Measurements from ENCODE around the gene GLIPR1. TPM values are rescaled to one million over a fixed set of nuclear protein-coding genes. Genes with fewer than 3 reads are reported as not detected.

GLIPR1 gene
- total and polyA plus RNA-seq, 7 donors, result 0.52 to 5.7 (median 4.4) TPM

DNA sequence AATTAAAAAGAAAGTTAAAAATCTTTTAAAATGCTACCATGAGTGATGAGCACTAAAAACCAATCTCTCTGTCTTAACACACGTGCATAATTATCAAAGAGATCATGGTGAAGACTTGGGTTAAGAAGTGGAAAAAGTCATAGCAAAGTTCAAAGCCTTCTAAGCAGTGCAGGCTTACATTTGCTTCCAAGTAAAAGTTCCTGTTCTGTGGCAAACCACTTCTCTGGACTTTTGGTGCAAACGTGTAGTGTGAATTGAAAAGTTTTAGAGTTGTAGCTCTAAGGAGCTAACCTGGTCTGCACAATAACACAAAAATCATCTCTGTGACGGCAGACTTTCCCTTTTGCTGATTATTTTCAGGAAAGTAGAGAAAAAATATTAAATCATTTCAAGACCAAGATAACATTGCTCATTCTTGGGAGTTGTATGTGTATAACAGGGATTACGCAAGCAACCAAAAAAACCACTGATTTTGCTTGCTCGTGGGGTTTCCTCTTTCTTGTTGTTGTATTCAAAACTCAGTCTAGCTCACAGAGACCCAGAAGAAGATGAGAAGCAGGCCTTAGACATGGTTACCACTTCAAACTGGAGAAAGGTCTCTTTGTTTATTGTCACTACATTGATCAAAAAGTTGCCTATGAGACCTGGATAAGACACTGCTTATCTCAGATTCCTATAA is 2.3 kb upstream of the GLIPR1 start:
- intact Hi-C loops (cut with DNase I), result no loop called here
- H3K4me3 ChIP-seq, result no peak overlapping the region
- 68 to 72% (median 68%) methylated on average over 5 of the region's 5 CpGs for WGBS, 3 donors
- TF ChIP-seq, protein P1, sequence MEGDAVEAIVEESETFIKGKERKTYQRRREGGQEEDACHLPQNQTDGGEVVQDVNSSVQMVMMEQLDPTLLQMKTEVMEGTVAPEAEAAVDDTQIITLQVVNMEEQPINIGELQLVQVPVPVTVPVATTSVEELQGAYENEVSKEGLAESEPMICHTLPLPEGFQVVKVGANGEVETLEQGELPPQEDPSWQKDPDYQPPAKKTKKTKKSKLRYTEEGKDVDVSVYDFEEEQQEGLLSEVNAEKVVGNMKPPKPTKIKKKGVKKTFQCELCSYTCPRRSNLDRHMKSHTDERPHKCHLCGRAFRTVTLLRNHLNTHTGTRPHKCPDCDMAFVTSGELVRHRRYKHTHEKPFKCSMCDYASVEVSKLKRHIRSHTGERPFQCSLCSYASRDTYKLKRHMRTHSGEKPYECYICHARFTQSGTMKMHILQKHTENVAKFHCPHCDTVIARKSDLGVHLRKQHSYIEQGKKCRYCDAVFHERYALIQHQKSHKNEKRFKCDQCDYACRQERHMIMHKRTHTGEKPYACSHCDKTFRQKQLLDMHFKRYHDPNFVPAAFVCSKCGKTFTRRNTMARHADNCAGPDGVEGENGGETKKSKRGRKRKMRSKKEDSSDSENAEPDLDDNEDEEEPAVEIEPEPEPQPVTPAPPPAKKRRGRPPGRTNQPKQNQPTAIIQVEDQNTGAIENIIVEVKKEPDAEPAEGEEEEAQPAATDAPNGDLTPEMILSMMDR (IDR thresholded peaks at IDR 0.05), result no peak
- no peaks in the 10 kb centered on the region for H3K36me3 ChIP-seq (ENCODE audit: insufficient read depth in 1 of 2, low read depth in 1 of 2)
- no peak for DNase-seq
- peaks cover 6% of the 10 kb centered on the region for H3K4me1 ChIP-seq
- H3K27me3 ChIP-seq (ENCODE audit: insufficient read depth in 3 of 3, low read length in 2 of 3), result no peaks in the 10 kb centered on the region
- no peak overlapping the region for H3K27ac ChIP-seq
- no peaks in the 10 kb centered on the region for H3K9me3 ChIP-seq
- ATAC-seq, result no peak

DNA sequence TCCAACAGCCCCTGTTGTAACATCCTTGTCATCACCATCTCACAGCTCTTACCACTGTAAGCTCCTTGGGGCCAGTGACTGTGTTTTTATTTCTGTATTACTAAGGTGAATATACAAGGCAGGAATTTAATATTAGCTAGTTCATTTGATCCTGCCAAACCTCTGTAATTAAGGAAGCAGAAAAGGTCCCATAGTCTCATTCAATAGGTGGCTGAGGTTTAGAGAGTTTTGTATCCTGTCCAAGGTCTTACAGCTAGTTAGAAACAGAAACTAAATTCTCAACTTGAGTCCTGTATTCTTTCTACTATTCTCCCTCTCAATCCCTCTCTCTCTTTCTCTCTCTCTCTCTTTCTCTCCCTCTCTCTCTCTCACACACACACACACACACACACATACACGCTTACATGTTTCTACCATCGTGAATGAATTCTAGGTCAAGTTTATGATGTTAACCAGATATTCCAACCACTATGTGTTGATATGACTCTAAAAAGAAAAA is 543 bp upstream of the GLIPR1 start:
- Histone ChIP-seq H3K27ac (peak overlapping the region; percentile 64), H3K4me3 (peak overlapping the region; percentile 62), H3K9me3 (no peaks in the 10 kb centered on the region), H3K4me1 (peaks cover 9% of the 10 kb centered on the region), H3K27me3 (ENCODE audit: insufficient read depth in 3 of 3, low read length in 2 of 3) (no peaks in the 10 kb centered on the region), H3K36me3 (ENCODE audit: insufficient read depth in 1 of 2, low read depth in 1 of 2) (no peaks in the 10 kb centered on the region)
- peak; percentile 44 to 62 (median 54) for ATAC-seq
- WGBS, 3 donors, result 28 to 59% (median 30%) methylated on average over 2 of the region's 2 CpGs
- no peak for DNase-seq
- TF ChIP-seq, protein P1 (IDR thresholded peaks at IDR 0.05), result no peak
- intact Hi-C loops (cut with DNase I), result no loop called here

DNA sequence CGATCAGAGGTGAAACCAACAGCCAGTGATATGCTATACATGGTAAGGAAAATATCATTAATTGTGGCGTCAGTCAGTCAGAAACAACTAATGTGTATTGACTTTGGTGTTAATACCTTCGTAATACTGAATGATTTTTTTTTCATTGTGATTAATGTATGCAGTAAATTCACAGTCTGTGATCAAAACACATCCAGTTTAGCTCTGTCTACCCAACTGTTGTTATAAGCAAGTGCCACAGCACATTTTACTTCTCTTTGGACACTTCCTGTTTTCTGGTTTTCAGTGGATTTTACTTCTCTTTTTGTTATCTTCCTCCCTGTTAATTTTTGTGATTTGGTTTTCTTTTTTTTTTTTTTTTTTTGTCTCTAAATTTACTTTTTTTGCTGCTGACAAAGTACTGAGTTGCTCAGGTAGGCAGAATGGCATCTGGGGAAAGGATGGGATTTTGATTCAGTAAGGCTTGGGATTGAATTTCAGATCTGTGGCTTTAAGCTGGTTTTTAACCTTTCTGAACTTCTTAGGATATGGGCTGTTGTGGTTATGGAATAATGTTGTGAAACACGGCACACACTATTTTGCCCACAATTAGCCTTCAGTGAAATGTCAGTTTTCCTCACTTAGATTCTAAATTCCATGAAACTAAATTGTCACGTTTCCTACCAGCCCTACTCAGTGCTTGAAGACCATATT is 604 bp downstream of the GLIPR1 start:
- Histone ChIP-seq H3K4me1 (peaks cover 9% of the 10 kb centered on the region), H3K9me3 (no peaks in the 10 kb centered on the region), H3K36me3 (ENCODE audit: insufficient read depth in 1 of 2, low read depth in 1 of 2) (no peaks in the 10 kb centered on the region), H3K4me3 (peak overlapping the region; percentile 62), H3K27ac (peak overlapping the region; percentile 64), H3K27me3 (ENCODE audit: insufficient read depth in 3 of 3, low read length in 2 of 3) (no peaks in the 10 kb centered on the region)
- WGBS, 3 donors, result 48 to 65% (median 49%) methylated on average over 5 of the region's 5 CpGs
- DNase-seq (no peak), ATAC-seq (peak in 1 of 4 donors; percentile 21)
- TF ChIP-seq, protein P1 (IDR thresholded peaks at IDR 0.05), result no peak
- intact Hi-C loops (cut with DNase I), result no loop called here

DNA sequence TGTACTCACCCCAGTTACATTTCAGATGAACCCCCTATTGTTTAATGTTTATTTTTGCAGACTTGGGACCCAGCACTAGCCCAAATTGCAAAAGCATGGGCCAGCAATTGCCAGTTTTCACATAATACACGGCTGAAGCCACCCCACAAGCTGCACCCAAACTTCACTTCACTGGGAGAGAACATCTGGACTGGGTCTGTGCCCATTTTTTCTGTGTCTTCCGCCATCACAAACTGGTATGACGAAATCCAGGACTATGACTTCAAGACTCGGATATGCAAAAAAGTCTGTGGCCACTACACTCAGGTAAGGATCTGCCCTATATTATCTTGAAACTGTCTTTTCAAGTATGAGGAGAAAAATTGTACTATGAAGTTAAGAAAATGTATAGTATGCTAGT is 1.2 kb downstream of the GLIPR1 start:
- H3K27me3 ChIP-seq (ENCODE audit: insufficient read depth in 3 of 3, low read length in 2 of 3), result no peaks in the 10 kb centered on the region
- H3K27ac ChIP-seq, result peak overlapping the region; percentile 64
- no peaks in the 10 kb centered on the region for H3K36me3 ChIP-seq (ENCODE audit: insufficient read depth in 1 of 2, low read depth in 1 of 2)
- intact Hi-C loops (cut with DNase I), result no loop called here
- no peak for DNase-seq
- peak overlapping the region; percentile 62 for H3K4me3 ChIP-seq
- TF ChIP-seq, protein P1 (IDR thresholded peaks at IDR 0.05), result no peak
- no peaks in the 10 kb centered on the region for H3K9me3 ChIP-seq
- WGBS, 3 donors, result 66 to 80% (median 67%) methylated on average over 4 of the region's 4 CpGs
- peaks cover 9% of the 10 kb centered on the region for H3K4me1 ChIP-seq
- no peak for ATAC-seq
